Adrenal gland (tissue), 5 donors: ENCODE data around the gene HPS3.

Experiments
- CTCF ChIP-seq, 6 experiments: fragments of 450-650 bp in 4 of 6; fragments of 200-600 bp in 2 of 6; sonication (generic) in 1 of 6; IDR thresholded peaks; 1 replicate in 5 of 6; 2 replicates in 1 of 6; pipeline versions ENCODE4 v1.5.1 to v1.8.0; 2016 to 2021; ENCODE audit warnings: antibody characterized with exemption in 6 of 6, mild to moderate bottlenecking in 2 of 6, moderate library complexity in 1 of 6
- POLR2A ChIP-seq, 2 donors: fragments of 450-650 bp; IDR thresholded peaks; one replicate each; pipeline ENCODE4 v1.6.1; 2017; ENCODE audit warnings: antibody characterized with exemption in 2 of 2, mild to moderate bottlenecking in 2 of 2, moderate library complexity in 1 of 2
- donor health status: DM: no; HTN: no; CAD: no.

- TF ChIP-seq CTCF (IDR thresholded peaks at IDR 0.05) (no peak), POLR2A (IDR thresholded peaks at IDR 0.05) (no peak)
Measured at GRCh38 chr3:149177122-149177521, 47.7 kb downstream of the HPS3 start.
